ENCODE results near the gene PROZ. TPM values are rescaled to one million over a fixed set of nuclear protein-coding genes. Genes with fewer than 3 reads are reported as not detected.

The PROZ gene
- total and polyA plus RNA-seq, 2 of the 13 experiments (the other 11 are each of a cell fraction or from before 2014, with no cell fraction given), result 5.6 to 22.5 TPM

DNA sequence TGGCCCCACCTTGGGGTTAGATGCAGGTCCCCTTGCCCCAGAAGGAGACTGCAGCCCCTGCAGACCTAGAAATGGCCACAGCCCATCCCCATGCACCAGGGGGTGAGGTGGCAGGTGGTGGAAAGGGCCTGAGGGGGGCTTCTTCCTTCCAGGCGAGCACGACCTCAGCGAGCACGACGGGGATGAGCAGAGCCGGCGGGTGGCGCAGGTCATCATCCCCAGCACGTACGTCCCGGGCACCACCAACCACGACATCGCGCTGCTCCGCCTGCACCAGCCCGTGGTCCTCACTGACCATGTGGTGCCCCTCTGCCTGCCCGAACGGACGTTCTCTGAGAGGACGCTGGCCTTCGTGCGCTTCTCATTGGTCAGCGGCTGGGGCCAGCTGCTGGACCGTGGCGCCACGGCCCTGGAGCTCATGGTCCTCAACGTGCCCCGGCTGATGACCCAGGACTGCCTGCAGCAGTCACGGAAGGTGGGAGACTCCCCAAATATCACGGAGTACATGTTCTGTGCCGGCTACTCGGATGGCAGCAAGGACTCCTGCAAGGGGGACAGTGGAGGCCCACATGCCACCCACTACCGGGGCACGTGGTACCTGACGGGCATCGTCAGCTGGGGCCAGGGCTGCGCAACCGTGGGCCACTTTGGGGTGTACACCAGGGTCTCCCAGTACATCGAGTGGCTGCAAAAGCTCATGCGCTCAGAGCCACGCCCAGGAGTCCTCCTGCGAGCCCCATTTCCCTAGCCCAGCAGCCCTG, 40.0 kb upstream of the PROZ start:
- H2AFZ ChIP-seq (ENCODE audit: low read length), result no peak overlapping the region
- 85% methylated on average over 6 of the region's 42 CpGs for WGBS (ENCODE audit: low lambda C conversion rate)
- H3K9ac ChIP-seq (ENCODE audit: insufficient read depth, low read depth, low read length), result no peak overlapping the region
- no peak overlapping the region for H3K27ac ChIP-seq (ENCODE audit: extremely low read length, insufficient read depth, low read length)
- H3K4me2 ChIP-seq (ENCODE audit: low read depth, low read length), result no peak overlapping the region
- no peaks in the 10 kb centered on the region for H4K20me1 ChIP-seq (ENCODE audit: insufficient read depth, low read length)
- H3K36me3 ChIP-seq (replicated peaks in 1 of 2; ENCODE audit: control insufficient read depth in 1 of 2, insufficient read depth in 2 of 2, low read length in 2 of 2), result peaks cover 0 to 1% of the 10 kb centered on the region in 2 experiments; a peak in 1 of 5 replicates
- ATAC-seq (no peak), FAIRE-seq (no peak), DNase-seq (ENCODE audit: low spot score) (no peak)
- H3K27me3 ChIP-seq (ENCODE audit: control insufficient read depth in 1 of 2, insufficient read depth in 2 of 2, low read length in 2 of 2), result no peaks in the 10 kb centered on the region; a peak in 1 of 5 replicates
- no peak overlapping the region for H3K4me3 ChIP-seq (replicated peaks in 1 of 3; ENCODE audit: insufficient read depth in 1 of 3, low read depth in 2 of 3, low read length in 3 of 3)
- TF ChIP-seq FOXJ3 (CRISPR knock-in tag; IDR thresholded peaks at IDR 0.05; ENCODE audit: borderline replicate concordance) (no peak), HOXA7 (CRISPR knock-in tag; IDR thresholded peaks at IDR 0.05) (no peak), HHEX (CRISPR knock-in tag; IDR thresholded peaks at IDR 0.05) (no peak), ZNF12 (CRISPR knock-in tag; IDR thresholded peaks at IDR 0.05) (no peak), ETV5 (CRISPR knock-in tag; IDR thresholded peaks at IDR 0.05; ENCODE audit: borderline replicate concordance) (no peak), RFX3 (CRISPR knock-in tag; IDR thresholded peaks at IDR 0.05) (no peak), BORCS8-MEF2B (CRISPR knock-in tag; IDR thresholded peaks at IDR 0.05) (no peak)
- TF ChIP-seq, protein P1, sequence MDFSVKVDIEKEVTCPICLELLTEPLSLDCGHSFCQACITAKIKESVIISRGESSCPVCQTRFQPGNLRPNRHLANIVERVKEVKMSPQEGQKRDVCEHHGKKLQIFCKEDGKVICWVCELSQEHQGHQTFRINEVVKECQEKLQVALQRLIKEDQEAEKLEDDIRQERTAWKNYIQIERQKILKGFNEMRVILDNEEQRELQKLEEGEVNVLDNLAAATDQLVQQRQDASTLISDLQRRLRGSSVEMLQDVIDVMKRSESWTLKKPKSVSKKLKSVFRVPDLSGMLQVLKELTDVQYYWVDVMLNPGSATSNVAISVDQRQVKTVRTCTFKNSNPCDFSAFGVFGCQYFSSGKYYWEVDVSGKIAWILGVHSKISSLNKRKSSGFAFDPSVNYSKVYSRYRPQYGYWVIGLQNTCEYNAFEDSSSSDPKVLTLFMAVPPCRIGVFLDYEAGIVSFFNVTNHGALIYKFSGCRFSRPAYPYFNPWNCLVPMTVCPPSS (IDR thresholded peaks at IDR 0.05), result no peak
- H3K4me1 ChIP-seq (ENCODE audit: insufficient read depth, low read length), result peaks cover 16% of the 10 kb centered on the region
- CTCF ChIA-PET (ENCODE audit: low intra/inter-chr PET ratio, low total read pairs), result no interaction called here
- intact Hi-C loops (cut with micrococcal nuclease; ENCODE audit: unreplicated experiment), result no loop called here
- no TSS peak for BruUV-seq (replicated peaks)
- no peaks in the 10 kb centered on the region for H3K9me3 ChIP-seq (ENCODE audit: low read length)
- H3K79me2 ChIP-seq (ENCODE audit: insufficient read depth, low read length), result peaks cover 9% of the 10 kb centered on the region
- POLR2A ChIA-PET, result no interaction called here
- in situ Hi-C loops (cut with HindIII; ENCODE audit: extremely low pct_ligation_motif_present, low pct_unique_long_range_greater_than_20kb), result no loop called here

All from HepG2 (cell line).